ENCODE data around the gene LDB1. TPM values are rescaled to one million over a fixed set of nuclear protein-coding genes. Genes with fewer than 3 reads are reported as not detected.

Gene LDB1
- total and polyA plus RNA-seq, 2 of the 13 experiments (the other 11 are each of a cell fraction or from before 2014, with no cell fraction given): 17.2 to 45.5 TPM

- TF ChIP-seq YY1 (IDR thresholded peaks at IDR 0.05; ENCODE audit: insufficient read depth, insufficient replicate concordance, low read depth, low read length) (peak; percentile 56), HNRNPLL (IDR thresholded peaks at IDR 0.05; ENCODE audit: low read depth, low read length, poor library complexity, severe bottlenecking) (peak; percentile 90), ZNF496 (CRISPR knock-in tag; IDR thresholded peaks at IDR 0.05; ENCODE audit: insufficient replicate concordance) (no peak), PHF20 (CRISPR knock-in tag; IDR thresholded peaks at IDR 0.05) (peak; percentile 89), PHF8 (CRISPR knock-in tag; IDR thresholded peaks at IDR 0.05) (peak; percentile 89), MLX (CRISPR knock-in tag; IDR thresholded peaks at IDR 0.05) (no peak), ZNF407 (CRISPR knock-in tag; IDR thresholded peaks at IDR 0.05; ENCODE audit: not compliant biosample characterization) (peak; percentile 67), ZNF513 (CRISPR knock-in tag; conservative IDR thresholded peaks at IDR 0.05) (0 out of 2 replicates have a peak, but pooled peaks have one; percentile 14), ZNF773 (CRISPR knock-in tag; IDR thresholded peaks at IDR 0.05; ENCODE audit: borderline replicate concordance) (0 out of 2 replicates have a peak, but pooled peaks have one; percentile 15), POLR2G (IDR thresholded peaks at IDR 0.05; ENCODE audit: low read depth, low read length) (peak; percentile 94), SMAD9 (CRISPR knock-in tag; IDR thresholded peaks at IDR 0.05) (no peak), IRF2 (CRISPR knock-in tag; IDR thresholded peaks at IDR 0.05) (0 out of 2 replicates have a peak, but pooled peaks have one; percentile 51), BRCA1 (CRISPR knock-in tag; IDR thresholded peaks at IDR 0.05) (no peak), HNRNPL (IDR thresholded peaks at IDR 0.05; ENCODE audit: low read depth, low read length) (no peak), TFAP4 (IDR thresholded peaks at IDR 0.05; ENCODE audit: borderline replicate concordance, low read depth) (peak; percentile 11; the same call in 1 of the 2 replicates)
Measured at GRCh38 chr10:102064868-102065560, 55.2 kb downstream of the LDB1 start, which contains the start of gene HPS6 (continued).
